ENCODE results near the gene IFNA8. TPM values are rescaled to one million over a fixed set of nuclear protein-coding genes. Genes with fewer than 3 reads are reported as not detected.

The IFNA8 gene
- total RNA-seq, 1 experiment from 2014 or later: not detected

DNA sequence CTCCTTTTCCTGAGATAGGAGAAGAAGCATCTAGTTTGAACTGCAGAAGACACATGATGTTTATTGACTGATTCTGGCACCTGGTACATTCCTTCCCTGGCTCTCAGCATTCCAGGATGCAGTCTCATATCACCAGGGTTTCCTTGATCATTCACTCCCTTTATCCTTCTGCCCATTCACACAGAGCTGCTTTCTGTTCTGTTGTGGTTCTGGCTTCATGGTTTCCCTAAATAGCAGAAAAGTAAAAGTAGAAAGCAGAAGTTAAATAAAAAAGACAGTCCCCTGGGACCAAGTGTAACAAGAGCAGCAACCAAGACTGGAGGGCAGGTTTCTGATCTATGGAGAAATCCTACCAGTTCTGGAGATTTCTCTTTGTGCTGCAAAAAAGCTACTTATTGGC is 3.2 kb downstream of the IFNA8 start:
- Histone ChIP-seq H3K4me1 (ENCODE audit: insufficient read depth, low read length, poor library complexity, severe bottlenecking) (no peaks in the 10 kb centered on the region), H3K27me3 (replicated peaks; ENCODE audit: insufficient read depth, low read depth, low read length, poor library complexity) (peaks cover 9% of the 10 kb centered on the region), H3K27ac (ENCODE audit: low read depth, low read length, poor library complexity, severe bottlenecking) (no peak overlapping the region), H3K4me3 (ENCODE audit: low read depth, low read length, poor library complexity, severe bottlenecking) (no peak overlapping the region), H3K36me3 (ENCODE audit: insufficient read depth, low read length, poor library complexity, severe bottlenecking) (no peaks in the 10 kb centered on the region), H3K9me3 (ENCODE audit: low read depth, low read length, poor library complexity, severe bottlenecking) (no peaks in the 10 kb centered on the region)
- ChIA-PET CTCF (no interaction called here), POLR2A (ENCODE audit: low non-redundant PET) (no interaction called here)
- no peak for TF ChIP-seq EZH2 (IDR thresholded peaks at IDR 0.05; ENCODE audit: borderline replicate concordance, low read depth, low read length, poor library complexity, severe bottlenecking)
- TF ChIP-seq, protein P1, sequence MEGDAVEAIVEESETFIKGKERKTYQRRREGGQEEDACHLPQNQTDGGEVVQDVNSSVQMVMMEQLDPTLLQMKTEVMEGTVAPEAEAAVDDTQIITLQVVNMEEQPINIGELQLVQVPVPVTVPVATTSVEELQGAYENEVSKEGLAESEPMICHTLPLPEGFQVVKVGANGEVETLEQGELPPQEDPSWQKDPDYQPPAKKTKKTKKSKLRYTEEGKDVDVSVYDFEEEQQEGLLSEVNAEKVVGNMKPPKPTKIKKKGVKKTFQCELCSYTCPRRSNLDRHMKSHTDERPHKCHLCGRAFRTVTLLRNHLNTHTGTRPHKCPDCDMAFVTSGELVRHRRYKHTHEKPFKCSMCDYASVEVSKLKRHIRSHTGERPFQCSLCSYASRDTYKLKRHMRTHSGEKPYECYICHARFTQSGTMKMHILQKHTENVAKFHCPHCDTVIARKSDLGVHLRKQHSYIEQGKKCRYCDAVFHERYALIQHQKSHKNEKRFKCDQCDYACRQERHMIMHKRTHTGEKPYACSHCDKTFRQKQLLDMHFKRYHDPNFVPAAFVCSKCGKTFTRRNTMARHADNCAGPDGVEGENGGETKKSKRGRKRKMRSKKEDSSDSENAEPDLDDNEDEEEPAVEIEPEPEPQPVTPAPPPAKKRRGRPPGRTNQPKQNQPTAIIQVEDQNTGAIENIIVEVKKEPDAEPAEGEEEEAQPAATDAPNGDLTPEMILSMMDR (conservative IDR thresholded peaks at IDR 0.05; ENCODE audit: low read depth, low read length): no peak
- no peak for DNase-seq (ENCODE audit: low spot score)
- no TSS peak for BruUV-seq (replicated peaks)
- intact Hi-C loops (cut with micrococcal nuclease; ENCODE audit: unreplicated experiment): no loop called here

DNA sequence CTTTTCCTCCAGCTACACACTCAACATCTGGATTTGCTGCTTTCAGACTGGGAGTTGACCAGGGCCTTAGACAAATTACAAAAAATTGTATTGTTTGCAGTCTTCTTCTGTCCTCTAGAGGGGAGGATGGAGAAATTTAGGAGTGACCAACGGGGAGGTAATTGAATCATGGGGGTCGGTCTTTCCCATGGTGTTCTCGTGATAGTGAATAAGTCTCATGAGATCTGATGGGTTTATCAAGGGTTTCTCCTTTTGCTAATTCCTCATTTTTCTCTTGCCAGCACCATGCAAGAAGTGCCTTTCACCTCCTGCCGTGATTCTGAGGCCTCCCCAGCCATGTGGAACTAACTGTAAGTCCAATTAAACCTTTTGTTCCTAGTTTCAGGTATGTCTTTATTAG is 4.2 kb downstream of the IFNA8 start:
- DNase-seq (ENCODE audit: low spot score): no peak
- H3K27ac ChIP-seq (ENCODE audit: low read depth, low read length, poor library complexity, severe bottlenecking): no peak overlapping the region
- ChIA-PET CTCF (no interaction called here), POLR2A (ENCODE audit: low non-redundant PET) (no interaction called here)
- no peaks in the 10 kb centered on the region for H3K9me3 ChIP-seq (ENCODE audit: low read depth, low read length, poor library complexity, severe bottlenecking)
- no peak for TF ChIP-seq EZH2 (IDR thresholded peaks at IDR 0.05; ENCODE audit: borderline replicate concordance, low read depth, low read length, poor library complexity, severe bottlenecking)
- TF ChIP-seq, protein P1 (conservative IDR thresholded peaks at IDR 0.05; ENCODE audit: low read depth, low read length): no peak
- intact Hi-C loops (cut with micrococcal nuclease; ENCODE audit: unreplicated experiment): no loop called here
- no peaks in the 10 kb centered on the region for H3K4me1 ChIP-seq (ENCODE audit: insufficient read depth, low read length, poor library complexity, severe bottlenecking)
- BruUV-seq (replicated peaks): no TSS peak
- no peak overlapping the region for H3K4me3 ChIP-seq (ENCODE audit: low read depth, low read length, poor library complexity, severe bottlenecking)
- H3K27me3 ChIP-seq (replicated peaks; ENCODE audit: insufficient read depth, low read depth, low read length, poor library complexity): peaks cover 9% of the 10 kb centered on the region
- H3K36me3 ChIP-seq (ENCODE audit: insufficient read depth, low read length, poor library complexity, severe bottlenecking): no peaks in the 10 kb centered on the region

DNA sequence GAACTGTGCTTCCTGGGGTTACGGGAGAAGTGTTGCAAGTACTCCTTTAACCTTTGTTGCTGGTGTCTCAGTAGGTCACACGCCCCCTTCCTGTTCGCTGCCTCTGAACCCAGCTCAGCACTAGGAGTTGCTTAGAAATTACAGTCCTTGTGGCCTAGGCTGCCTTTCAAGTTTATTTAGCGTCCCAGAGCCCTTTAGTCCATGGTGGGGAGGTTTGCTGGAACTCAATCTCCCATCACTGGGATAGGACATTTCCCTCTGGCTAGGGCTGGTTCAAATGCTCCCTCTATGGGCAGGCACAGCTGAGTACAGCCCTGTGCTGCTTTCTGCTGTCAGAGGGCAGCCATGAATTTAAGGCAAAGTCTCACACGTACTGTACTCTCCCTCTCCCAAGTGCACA is 4.7 kb downstream of the IFNA8 start:
- intact Hi-C loops (cut with micrococcal nuclease; ENCODE audit: unreplicated experiment): no loop called here
- H3K27me3 ChIP-seq (replicated peaks; ENCODE audit: insufficient read depth, low read depth, low read length, poor library complexity): peaks cover 9% of the 10 kb centered on the region
- TF ChIP-seq, protein P1 (conservative IDR thresholded peaks at IDR 0.05; ENCODE audit: low read depth, low read length): peak; percentile 29; the same call in 1 of the 2 replicates
- no peak for TF ChIP-seq EZH2 (IDR thresholded peaks at IDR 0.05; ENCODE audit: borderline replicate concordance, low read depth, low read length, poor library complexity, severe bottlenecking)
- CTCF ChIA-PET: no interaction called here
- no peak overlapping the region for H3K27ac ChIP-seq (ENCODE audit: low read depth, low read length, poor library complexity, severe bottlenecking)
- no TSS peak for BruUV-seq (replicated peaks)
- DNase-seq (ENCODE audit: low spot score): no peak
- H3K9me3 ChIP-seq (ENCODE audit: low read depth, low read length, poor library complexity, severe bottlenecking): no peaks in the 10 kb centered on the region
- POLR2A ChIA-PET (ENCODE audit: low non-redundant PET): no interaction called here
- H3K4me1 ChIP-seq (ENCODE audit: insufficient read depth, low read length, poor library complexity, severe bottlenecking): no peaks in the 10 kb centered on the region
- no peaks in the 10 kb centered on the region for H3K36me3 ChIP-seq (ENCODE audit: insufficient read depth, low read length, poor library complexity, severe bottlenecking)
- H3K4me3 ChIP-seq (ENCODE audit: low read depth, low read length, poor library complexity, severe bottlenecking): no peak overlapping the region
